ENCODE measurements around the gene SH3BP1.
A peak's percentile ranks its signal among the peaks of the same experiment; 100 is the strongest.
"Not testable (repeated sequence)": the region's sequence is repeated elsewhere in the genome, so short reads cannot be mapped to it uniquely, and the experiment has no call there.

Gene SH3BP1

DNA sequence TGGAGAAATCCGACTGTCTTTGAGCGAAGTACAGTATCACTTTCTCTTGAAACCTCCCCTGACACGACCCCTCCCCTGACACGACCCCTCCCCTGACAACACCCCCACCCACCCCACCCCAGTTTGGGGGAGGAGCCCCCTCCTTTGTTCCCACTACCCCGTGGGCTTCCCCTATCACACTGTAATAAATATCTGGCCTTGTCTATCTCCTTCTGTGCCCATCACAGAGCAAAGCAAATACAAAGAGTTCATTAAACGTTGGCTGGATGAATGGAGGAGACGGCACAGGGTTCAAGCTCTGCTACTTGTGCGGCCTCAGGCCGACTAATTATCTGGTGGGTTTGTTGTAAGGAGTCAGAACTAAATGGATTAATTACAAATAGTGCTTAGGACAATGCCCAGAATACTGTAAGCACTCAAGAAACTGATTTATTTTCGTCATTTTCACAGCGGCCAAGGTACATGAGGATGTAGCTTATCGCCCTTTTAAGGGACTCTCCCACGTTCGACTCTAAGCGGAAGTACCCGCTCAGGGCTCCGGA lies 31.5 kb upstream of the SH3BP1 start:
- TF ChIP-seq, protein P1, sequence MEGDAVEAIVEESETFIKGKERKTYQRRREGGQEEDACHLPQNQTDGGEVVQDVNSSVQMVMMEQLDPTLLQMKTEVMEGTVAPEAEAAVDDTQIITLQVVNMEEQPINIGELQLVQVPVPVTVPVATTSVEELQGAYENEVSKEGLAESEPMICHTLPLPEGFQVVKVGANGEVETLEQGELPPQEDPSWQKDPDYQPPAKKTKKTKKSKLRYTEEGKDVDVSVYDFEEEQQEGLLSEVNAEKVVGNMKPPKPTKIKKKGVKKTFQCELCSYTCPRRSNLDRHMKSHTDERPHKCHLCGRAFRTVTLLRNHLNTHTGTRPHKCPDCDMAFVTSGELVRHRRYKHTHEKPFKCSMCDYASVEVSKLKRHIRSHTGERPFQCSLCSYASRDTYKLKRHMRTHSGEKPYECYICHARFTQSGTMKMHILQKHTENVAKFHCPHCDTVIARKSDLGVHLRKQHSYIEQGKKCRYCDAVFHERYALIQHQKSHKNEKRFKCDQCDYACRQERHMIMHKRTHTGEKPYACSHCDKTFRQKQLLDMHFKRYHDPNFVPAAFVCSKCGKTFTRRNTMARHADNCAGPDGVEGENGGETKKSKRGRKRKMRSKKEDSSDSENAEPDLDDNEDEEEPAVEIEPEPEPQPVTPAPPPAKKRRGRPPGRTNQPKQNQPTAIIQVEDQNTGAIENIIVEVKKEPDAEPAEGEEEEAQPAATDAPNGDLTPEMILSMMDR (IDR thresholded peaks at IDR 0.05; ENCODE audit: insufficient read depth, low read length, missing control alignments): no peak
- DNase-seq (ENCODE audit: low read depth, low spot score): no peak
- peak overlapping the region; percentile 86 for H3K4me3 ChIP-seq (ENCODE audit: low read depth, low read length)
- ChIA-PET CTCF (interaction anchor here (0.7 to 13.7 kb wide), 27 partner anchors 10 to 347 kb away, joined by 3 to 297 read pairs (median 7); partner anchors contain the start of genes CDC42EP1, LGALS1 and LGALS2), POLR2A (interaction anchor here (0.6 to 2.5 kb wide), 9 partner anchors 15 to 201 kb away, joined by 3 to 18 read pairs (median 7); partner anchors contain the start of genes LGALS1 and LGALS2)

DNA sequence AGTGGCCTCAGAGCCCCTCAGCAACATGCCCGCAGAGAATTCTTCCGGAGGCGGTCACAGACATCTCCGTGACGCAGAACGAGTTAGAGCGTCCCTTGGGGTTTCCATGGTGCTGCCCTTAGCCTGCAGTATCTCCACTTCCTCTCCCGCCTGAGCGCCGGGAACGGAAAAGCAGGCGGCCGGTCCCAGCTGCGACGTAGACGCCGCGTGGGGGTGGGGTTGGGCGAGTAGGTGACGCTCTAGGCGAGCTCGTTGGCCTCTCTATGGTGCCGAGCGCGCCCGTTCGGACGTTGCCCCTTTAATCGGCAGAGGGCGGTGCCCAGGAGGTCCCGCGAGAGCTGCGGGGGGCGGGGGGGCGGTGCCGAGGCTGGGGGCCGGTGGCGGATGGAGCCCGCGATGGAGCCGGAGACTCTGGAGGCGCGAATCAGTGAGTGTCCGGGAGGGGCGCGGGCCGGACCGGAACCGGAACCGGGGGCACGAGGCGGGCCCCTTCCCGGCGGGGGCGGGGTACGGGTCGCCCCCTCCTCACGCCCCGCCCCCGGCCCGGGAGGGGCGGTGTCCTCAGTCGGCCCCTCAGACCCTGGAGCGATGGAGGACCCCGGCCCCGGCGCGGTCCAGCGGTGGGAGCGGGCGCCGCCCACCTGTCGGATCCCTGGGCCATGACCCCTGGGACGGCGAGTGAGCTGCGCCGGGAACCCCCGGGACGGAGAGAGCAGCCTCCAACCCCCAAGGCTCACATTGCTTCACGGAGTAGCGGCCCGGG lies 30.8 kb upstream of the SH3BP1 start, which contains the start of gene GGA1:
TSS of gene GGA1 (plus strand) at position 358 of the 763 bp plus-strand sequence. CDS start at position 385, 27 bp downstream.
- peak; percentile 83 for DNase-seq (ENCODE audit: low read depth, low spot score)
- POLR2A ChIA-PET: interaction anchor here (0.6 to 2.5 kb wide), 8 partner anchors 16 to 200 kb away, joined by 3 to 18 read pairs (median 7); partner anchors contain the start of genes LGALS1 and LGALS2
- TF ChIP-seq, protein P1 (IDR thresholded peaks at IDR 0.05; ENCODE audit: insufficient read depth, low read length, missing control alignments): no peak
- H3K4me3 ChIP-seq (ENCODE audit: low read depth, low read length): peak within 1 kb of the TSS; percentile 86
- CTCF ChIA-PET: interaction anchor here (0.8 to 29.4 kb wide), 18 partner anchors 11 to 348 kb away, joined by 3 to 454 read pairs (median 10); partner anchors contain the start of genes LGALS1 and SH3BP1

DNA sequence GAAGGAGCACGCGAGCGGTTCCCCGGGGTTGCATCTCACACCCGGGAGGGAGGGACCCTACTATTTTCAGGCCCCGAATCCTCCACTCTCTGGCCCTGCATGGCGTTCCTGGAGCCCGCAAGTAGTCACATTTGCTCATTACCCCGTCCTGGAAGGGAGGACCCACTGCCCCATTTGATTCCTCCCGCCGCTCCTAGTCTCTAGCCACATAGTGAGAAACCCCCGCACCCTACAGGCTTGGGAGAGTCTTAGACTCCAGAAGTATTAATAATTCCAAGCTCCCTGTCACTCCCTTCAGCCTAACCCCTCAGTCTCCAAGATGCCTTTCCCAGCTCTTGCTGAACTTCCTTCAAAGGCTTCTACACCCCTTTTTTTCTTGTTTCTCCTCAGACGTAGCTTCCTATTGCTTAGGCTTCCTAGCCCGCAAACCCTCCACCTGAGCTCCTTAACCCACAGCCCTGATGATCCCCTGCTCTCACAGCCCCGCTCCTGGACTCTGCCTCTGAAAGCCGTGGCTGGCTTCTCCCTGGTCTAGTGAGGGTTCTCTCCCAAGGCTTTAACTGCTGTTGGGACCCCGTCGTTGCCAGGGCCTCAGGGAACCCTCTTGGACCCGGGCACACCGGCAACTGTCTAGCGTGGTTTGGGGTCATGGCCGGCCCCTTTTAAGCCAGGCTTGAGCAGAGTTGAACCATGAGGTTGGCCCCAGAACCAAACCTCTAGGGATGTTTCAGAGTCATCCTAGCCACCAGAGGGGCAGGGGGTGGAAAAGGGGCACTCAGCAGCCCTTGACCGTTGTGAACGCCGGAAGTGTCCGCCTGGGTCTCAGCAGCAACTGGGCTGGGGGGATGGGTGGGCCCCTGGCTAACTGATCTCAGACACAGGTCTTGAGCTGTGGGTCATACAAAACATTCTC lies 30.0 kb upstream of the SH3BP1 start:
- peak overlapping the region; percentile 86 for H3K4me3 ChIP-seq (ENCODE audit: low read depth, low read length)
- TF ChIP-seq, protein P1 (IDR thresholded peaks at IDR 0.05; ENCODE audit: insufficient read depth, low read length, missing control alignments): no peak
- CTCF ChIA-PET: interaction anchor here (0.8 to 29.4 kb wide), 9 partner anchors 10 to 349 kb away, joined by 4 to 454 read pairs (median 14); partner anchors contain the start of gene SH3BP1
- no peak for DNase-seq (ENCODE audit: low read depth, low spot score)
- POLR2A ChIA-PET: interaction anchor here (1.9 to 2.5 kb wide), 2 partner anchors 63 to 67 kb away, joined by 11 to 18 read pairs; partner anchors contain the start of gene LGALS1

DNA sequence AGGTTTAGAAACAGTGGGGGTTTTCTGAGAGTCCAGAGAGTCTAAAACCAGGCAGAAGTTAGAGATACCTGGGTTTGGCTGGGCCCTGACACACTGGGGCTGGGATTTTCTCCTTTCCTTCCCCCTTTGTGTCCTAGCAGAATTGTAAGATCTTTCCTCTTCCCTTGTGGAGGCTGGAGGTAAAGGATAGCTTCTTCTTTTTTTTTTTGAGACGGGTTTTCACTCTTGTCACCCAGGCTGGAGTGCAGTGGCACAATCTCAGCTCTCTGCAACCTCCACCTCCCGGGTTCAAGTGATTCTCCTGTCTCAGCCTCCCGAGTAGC lies 29.4 kb upstream of the SH3BP1 start:
- DNase-seq (ENCODE audit: low read depth, low spot score); POLR2A ChIA-PET: not testable (repeated sequence)
- H3K4me3 ChIP-seq (ENCODE audit: low read depth, low read length): peak overlapping the region; percentile 86
- CTCF ChIA-PET: interaction anchor here (1.8 to 29.4 kb wide), 8 partner anchors 10 to 71 kb away, joined by 9 to 454 read pairs (median 50); partner anchors contain the start of gene SH3BP1

DNA sequence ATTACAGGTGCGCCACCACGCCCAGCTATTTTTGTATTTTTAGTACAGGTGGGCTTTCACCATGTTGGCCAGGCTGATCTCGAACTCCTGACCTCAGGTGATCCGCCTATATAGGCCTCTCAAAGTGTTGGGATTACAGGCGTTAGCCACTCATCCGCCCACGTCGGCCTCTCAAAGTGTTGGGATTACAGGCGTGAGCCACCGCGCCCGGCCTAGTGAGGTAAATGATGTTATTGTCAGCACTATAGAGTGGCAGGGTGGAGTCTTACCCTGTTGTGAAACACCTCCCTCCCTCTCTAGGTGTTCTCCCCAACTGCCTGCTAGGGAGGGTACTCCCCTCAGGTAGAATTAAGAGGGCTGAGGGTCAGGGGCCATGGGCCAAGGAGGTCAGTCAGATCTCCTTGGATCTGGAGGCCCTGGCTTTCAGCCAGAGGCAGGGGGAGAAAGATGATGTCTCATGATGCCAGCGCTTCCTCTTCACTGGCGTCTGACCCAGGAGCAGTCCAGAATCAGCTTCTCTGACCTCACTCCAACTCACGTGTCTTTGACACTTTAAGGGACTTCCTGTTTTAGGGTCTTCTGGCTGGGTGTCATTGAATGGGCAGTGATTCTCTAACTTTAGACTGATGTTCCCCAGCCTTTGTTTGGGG lies 28.9 kb upstream of the SH3BP1 start:
- no peak for DNase-seq (ENCODE audit: low read depth, low spot score)
- no peak overlapping the region for H3K4me3 ChIP-seq (ENCODE audit: low read depth, low read length)
- ChIA-PET POLR2A (no interaction called here), CTCF (interaction anchor here (1.8 to 29.4 kb wide), 8 partner anchors 9 to 71 kb away, joined by 9 to 454 read pairs (median 50); partner anchors contain the start of gene SH3BP1)
- TF ChIP-seq, protein P1 (IDR thresholded peaks at IDR 0.05; ENCODE audit: insufficient read depth, low read length, missing control alignments): no peak

DNA sequence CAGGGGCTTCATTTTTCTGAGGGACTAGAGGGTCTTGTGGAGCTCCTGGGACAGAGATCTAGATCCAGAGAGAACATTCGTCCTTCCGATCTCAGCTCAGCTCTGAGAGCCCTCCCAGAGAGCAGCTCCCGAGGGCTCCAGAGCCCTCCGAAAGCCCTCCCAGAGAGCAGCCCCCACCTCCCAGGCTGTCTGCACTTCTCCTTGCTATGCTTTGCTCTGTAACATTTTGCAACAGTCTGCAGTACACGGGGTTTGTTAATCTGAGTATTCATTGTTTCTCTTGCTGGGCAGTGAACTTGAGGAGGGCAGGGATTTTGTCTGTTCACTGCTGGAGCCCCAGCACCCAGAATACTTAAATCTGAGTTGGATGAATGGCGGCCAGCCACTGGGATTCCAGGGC lies 28.3 kb upstream of the SH3BP1 start:
- TF ChIP-seq, protein P1 (IDR thresholded peaks at IDR 0.05; ENCODE audit: insufficient read depth, low read length, missing control alignments): no peak
- DNase-seq (ENCODE audit: low read depth, low spot score): no peak
- H3K4me3 ChIP-seq (ENCODE audit: low read depth, low read length): no peak overlapping the region
- POLR2A ChIA-PET: no interaction called here
- CTCF ChIA-PET: interaction anchor here (1.1 to 29.4 kb wide), 6 partner anchors 9 to 70 kb away, joined by 6 to 454 read pairs (median 12); partner anchors contain the start of gene SH3BP1

All from AG04449 (cell line).